DND-41 (cell line): Measurements from ENCODE around the gene CDH23.

Source experiments
- EZH2 ChIP-seq: IDR thresholded peaks from 3 replicates; pipeline ENCODE4 v1.6.1; 2012; ENCODE audit warnings: borderline replicate concordance, low read depth, mild to moderate bottlenecking, moderate library complexity, low read length, inconsistent platforms; ENCODE audit not compliant: severe bottlenecking
- TF ChIP-seq, protein P1 (sequence below): IDR thresholded peaks from 2 replicates; pipeline ENCODE4 v1.5.1; 2012; ENCODE audit warnings: borderline replicate concordance, low read length, moderate library complexity, mild to moderate bottlenecking; ENCODE audit not compliant: poor library complexity, severe bottlenecking; ENCODE audit errors: extremely low read depth

DNA sequence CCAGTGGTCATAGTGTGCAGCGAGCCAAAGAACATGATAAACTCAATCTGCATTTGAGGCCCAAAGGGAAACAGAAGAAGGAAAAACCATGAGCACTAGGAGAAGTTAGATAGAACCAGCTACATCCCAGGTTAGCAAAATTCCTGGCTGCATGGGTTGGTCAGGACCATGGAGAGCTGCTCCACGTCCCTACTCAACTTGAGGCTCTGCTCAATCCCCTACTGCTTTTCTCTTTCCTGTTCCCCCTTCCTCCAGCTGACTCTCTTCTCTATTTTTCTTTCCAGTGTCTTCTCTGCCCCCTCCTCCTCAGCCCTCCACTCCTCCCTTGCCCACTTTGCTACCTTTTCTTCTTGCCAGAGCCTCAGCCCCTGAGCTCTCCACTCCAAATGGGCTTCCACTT lies 398.5 kb downstream of the CDH23 start:
- TF ChIP-seq, protein P1, sequence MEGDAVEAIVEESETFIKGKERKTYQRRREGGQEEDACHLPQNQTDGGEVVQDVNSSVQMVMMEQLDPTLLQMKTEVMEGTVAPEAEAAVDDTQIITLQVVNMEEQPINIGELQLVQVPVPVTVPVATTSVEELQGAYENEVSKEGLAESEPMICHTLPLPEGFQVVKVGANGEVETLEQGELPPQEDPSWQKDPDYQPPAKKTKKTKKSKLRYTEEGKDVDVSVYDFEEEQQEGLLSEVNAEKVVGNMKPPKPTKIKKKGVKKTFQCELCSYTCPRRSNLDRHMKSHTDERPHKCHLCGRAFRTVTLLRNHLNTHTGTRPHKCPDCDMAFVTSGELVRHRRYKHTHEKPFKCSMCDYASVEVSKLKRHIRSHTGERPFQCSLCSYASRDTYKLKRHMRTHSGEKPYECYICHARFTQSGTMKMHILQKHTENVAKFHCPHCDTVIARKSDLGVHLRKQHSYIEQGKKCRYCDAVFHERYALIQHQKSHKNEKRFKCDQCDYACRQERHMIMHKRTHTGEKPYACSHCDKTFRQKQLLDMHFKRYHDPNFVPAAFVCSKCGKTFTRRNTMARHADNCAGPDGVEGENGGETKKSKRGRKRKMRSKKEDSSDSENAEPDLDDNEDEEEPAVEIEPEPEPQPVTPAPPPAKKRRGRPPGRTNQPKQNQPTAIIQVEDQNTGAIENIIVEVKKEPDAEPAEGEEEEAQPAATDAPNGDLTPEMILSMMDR: no peak
- TF ChIP-seq EZH2: no peak
